Effector CD8-positive, alpha-beta T cell (primary cell): ENCODE measurements around the gene NOPCHAP1.
"Not testable (repeated sequence)": the region's sequence is repeated elsewhere in the genome, so short reads cannot be mapped to it uniquely, and the experiment has no call there.

ENCODE experiments used
- DNase-seq: peaks from one replicate; lab custom pipeline; 2025; lab: John Stamatoyannopoulos, UW
- total RNA-seq, 4 experiments: gene quantifications; one replicate each; lab custom pipeline; 2026; lab: John Stamatoyannopoulos, UW

The NOPCHAP1 gene, protein sequence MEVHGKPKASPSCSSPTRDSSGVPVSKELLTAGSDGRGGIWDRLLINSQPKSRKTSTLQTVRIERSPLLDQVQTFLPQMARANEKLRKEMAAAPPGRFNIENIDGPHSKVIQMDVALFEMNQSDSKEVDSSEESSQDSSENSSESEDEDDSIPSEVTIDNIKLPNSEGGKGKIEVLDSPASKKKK
- 15.4 to 31.1 (median 23.2) reads per million in 4 experiments for total RNA-seq

DNA sequence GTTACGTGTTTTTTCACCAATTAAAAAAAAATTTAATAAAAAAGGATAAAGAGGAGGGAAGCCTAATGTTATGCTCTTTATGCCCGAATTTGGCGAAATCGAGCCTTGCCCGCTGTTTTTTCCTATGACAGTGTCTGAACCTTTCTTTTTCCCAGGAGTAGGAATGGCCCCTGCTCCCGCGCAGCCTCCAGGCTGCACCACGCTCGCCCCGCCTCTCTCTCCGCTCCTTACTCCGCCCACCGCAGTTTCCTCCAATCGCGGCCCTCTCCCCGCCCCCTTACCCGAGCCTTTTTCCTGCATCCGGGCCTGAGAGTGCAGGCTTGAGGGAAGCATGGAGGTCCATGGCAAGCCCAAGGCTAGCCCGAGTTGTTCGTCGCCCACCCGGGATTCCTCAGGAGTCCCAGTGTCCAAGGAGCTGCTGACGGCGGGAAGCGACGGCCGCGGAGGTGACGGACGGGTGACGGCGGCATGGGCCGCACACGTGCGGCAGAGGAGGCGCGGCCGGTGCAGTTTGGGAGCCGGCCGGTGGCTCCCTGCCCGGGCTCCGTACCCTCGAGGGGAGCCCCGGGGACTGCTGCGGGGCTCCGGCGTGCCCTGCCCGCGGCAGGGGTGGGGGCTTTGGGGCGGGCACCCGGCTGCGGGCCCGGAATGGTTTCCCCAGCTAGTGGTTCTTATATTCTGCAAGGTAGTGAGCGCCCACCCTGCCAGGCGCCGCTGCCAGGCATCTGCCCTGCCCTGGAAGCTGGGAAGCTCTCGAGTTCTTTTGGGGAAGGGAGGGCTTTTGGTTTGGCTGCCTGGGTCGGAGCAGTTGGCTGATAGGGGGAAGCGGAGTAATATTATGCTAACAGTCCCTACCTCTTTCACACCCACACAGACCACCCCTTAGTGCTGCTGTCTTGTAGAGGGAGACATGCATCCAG lies at the start of gene NOPCHAP1:
Gene NOPCHAP1 (plus strand): TSS at position 295 of the 920 bp plus-strand sequence. CDS start 37 bp downstream, at position 332.
- peak; percentile 83 for DNase-seq

DNA sequence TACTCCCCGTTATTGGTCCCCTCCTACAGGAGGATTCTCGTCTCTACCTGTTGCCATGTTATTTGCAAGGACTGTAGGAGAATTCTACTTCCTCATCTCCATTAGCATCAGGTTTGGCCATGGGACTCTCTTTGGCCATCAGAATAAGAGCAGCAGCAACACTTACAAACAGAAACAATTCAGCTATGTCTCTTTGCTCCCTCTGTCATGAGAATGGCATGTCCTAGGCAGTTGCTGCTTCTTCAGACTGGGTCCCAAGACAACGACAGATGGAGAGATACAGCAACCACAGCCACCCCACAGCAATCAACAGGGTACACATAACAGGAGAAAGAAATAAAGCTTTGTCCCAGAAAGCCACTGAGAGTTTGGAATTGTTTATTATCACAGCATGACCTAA lies 47.7 kb upstream of the NOPCHAP1 start:
- no peak for DNase-seq

DNA sequence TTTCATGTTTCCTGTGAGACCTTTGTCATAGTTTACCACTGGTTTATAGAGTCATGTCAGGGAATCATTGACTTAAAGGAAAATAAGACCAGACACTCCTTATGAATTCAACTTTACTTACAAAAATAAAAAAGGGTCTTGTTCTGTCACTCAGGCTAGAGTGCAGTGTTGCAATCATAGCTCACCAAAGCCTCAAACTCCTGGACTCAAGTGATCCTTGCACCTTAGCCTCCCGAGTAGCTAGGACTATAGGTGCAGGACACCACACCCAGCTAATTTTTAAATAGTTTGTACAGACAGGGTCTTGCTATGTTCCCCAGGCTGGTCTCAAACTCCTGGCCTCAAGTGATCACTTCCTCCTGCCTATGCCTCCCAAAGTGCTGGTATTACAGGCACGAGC lies 47.0 kb upstream of the NOPCHAP1 start:
- DNase-seq, result no peak

DNA sequence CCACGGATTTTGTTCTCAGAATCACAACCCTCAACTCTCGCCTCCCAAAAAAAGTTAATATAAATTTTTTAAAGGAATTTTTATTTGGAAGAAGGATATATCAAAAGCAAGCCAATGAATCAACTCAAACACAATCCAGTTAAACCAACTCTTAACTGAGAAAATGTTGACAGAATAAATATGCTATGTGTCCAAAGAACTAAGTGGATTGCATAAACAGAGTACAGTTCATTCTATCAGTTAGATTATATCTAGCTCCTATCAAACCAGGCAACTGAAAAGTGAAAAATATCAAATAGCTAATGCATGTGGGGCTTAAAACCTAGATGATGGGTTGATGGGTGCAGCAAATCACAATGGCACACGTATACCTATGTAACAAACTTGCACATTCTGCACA lies 44.7 kb upstream of the NOPCHAP1 start:
- DNase-seq, result no peak

DNA sequence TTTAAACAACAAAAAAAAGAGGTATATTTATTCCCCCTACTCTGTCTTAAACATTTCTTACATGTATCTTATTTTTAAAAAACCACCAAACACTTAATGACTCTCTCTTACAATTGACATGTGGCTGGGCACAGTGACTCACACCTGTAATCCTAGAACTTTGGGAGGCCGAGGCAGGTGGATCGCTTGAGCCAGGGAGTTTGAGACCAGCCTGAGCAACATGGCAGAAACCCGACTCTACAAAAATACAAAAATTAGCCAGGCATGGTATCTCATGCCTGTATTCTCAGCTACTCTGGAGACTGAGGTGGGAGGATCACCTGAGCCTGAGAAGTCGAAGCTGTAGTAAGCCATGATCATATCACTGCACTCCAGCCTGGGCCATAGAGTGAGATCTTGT lies 44.0 kb upstream of the NOPCHAP1 start:
- no peak for DNase-seq

DNA sequence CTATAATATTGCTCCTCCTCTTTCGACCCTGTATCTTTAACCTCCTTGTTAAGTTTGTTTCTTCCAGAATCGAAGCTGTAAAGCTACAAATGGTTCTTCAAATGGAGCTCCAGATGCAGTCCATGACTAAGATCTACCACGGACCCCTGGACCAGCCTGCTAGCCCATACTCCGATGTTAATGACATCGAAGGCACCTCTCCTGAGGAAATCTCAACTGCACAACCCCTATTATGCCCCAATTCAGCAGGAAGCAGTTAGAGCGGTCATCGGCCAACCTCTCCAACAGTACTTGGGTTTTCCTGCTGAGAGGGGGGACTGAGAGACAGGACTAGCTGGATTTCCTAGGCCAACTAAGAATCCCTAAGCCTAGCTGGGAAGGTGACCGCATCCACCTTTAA lies 42.7 kb upstream of the NOPCHAP1 start:
- not testable (repeated sequence) for DNase-seq

DNA sequence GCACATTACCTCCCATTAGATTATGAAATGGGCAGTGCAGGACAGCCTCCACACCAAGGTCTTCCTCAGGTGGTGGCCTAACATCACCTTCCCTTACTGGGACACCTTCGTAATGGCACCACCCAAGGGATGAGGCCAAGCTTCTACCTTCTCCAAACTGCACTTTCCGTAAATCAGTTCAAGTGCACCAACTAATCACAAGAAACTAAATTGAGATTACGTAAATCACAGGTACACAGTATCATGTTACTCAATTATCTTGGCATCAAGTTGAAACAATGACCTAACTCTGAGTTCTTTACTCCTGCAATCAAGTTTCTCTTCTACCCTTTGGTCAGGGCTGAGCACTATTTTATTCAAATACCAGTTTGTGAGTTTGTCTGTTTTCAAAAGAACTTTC lies 41.9 kb upstream of the NOPCHAP1 start:
- no peak for DNase-seq

DNA sequence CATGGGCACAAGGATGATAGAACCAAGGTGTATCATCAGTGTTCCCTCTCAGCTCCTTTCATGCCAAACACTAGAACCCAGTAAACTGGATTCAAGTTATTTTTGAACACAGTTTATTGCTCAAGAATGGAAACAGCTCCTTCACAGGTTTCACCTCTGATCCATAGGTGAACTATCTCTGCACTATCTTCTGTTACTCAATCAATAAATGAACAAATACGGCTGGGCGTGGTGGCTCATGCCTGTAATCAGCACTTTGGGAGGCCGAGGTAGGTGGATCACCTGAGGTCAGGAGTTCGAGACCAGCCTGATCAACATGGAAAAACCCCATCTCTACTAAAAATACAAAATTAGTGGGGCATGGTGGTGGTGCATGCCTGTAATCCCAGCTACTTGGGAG lies 37.4 kb upstream of the NOPCHAP1 start:
- not testable (repeated sequence) for DNase-seq

DNA sequence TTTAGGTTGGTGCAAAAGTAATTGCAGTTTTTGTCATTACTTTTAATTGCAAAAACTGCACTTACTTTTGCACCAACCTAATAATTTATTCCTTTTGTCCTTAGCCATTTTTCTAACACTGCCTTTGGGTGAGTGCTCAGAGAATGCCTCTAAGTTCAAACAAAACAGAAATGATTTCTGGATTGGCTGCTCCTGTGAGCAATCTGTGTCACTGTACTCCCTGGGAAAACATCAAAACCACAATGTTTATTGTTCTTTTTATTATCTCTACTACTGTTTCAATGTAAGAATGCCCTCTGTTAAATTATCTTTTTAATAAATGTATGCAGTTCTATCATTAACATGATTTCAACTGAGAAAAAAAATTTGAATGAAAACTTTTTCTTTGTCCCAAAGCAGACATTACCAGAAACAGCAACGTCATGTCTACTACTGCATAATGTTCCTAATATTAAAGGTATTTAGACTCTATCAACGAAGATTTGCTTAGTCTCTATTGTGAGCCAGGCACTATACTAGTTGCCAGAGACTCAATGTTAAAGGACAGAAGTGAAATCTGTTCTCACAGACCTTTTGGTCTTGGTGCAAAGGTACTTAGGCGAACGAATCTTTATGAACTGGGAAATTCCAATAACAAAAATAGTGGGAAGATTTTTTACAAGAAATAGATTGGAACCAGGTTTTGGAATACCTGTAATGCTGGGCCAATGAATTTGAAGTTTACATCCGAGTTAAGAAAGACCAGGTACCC lies 34.2 kb upstream of the NOPCHAP1 start:
- no peak for DNase-seq

DNA sequence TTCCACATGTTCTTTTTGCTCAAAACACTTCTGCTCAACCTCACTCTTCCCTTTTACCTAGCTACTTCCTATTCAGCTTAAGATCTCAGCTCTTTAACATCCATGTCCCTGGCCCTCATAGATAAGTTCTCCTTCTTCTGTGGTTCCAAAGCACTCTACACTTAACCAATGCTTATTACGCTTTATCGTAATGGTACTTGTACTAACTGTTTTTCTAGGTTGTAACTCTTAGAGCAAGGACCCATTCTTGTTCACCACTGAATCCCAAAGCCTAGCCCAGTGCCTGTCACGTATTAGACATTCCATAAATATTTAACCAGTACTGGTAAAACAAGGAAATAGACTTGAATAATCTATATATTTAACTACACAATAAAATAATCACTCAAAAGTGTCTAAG lies 33.3 kb upstream of the NOPCHAP1 start:
- no peak for DNase-seq

DNA sequence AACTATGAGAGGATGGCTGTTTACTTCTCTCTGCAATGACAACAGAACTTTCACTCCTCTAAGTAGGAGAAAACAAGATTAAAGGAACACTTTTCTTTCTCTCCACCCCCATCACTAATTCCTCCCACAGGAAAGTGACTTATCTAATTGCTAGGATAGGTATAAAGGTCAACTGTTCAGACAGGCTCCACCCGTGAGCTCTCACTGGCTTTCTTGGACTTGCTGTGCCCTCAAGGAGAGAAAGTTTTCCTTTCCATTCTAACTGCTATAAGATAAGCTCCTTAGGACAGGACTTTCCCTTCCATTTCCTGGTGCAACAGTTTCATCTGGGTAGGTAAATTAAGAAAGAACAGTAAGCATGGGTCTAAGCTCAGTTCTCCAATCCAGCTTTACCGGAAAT lies 32.8 kb upstream of the NOPCHAP1 start:
- DNase-seq, result no peak

DNA sequence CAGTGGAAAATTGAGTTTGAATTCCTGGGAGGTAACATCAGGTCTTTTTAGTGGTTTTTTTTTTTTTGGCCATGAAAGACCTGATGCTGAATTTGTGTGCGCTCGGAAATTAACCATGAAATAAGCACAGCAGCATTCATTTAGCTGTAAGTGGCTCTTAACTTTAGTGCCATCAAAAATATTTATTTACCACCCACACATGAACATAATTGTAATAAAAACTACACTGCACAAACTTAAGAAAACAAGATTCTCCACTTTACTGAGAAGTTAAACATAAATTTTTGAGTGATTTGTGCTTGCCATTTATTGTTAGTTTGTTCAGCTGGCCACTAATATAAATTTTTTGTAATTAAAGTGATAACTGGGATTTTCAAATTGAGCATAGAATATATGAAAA lies 30.4 kb upstream of the NOPCHAP1 start:
- no peak for DNase-seq

DNA sequence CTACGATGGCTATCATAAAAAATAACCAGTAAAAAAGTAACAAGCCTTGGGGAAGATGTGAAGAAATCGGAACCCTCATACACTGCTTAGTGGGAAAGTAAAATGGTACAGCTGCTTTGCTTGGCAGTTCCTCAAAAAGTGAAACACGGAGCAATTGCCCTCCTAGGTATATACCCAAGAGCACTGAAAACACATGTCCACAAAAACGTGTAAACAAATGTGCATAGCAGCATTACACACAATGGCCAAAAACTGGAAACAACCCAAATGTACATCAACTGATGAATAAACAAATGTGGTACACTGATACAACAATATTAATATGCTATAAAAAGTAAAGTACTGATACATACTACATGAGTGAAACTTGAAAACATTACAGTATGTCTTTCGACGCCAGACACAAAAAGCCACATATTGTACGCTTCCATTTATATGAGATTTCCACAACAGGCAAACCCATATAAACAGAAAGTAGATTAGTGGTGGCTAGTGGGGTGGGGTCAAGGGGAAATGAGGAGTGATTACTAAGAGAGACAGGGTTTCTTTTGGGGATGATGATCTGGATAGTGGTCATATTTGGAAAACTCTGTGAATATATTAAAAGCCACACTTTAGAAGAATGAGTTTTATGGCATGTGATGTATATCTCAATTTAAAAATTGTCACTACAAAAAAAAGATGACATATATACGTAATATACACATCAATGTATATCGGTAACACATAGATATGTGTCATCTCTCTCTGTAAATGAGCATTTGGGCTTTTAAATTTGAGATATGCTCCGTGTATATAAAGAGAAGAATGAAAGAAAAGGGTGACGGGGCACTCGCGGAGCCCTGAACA lies 29.0 kb upstream of the NOPCHAP1 start:
- DNase-seq, result no peak

DNA sequence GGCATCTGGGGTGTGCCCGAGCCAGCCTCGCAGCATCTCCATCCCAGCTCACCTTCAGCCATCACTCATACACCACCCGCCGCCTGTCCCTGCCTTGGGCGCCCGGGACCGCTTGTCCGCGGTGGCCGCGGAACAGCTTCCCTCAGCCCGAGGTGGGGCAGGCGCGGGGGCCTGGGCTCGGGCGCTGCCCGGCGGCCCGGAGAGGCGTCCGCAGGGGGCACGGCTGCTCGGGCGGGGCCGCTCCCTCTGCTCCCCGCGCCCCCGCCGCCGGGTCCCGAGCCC lies 28.5 kb upstream of the NOPCHAP1 start:
- DNase-seq, result peak; percentile 17

DNA sequence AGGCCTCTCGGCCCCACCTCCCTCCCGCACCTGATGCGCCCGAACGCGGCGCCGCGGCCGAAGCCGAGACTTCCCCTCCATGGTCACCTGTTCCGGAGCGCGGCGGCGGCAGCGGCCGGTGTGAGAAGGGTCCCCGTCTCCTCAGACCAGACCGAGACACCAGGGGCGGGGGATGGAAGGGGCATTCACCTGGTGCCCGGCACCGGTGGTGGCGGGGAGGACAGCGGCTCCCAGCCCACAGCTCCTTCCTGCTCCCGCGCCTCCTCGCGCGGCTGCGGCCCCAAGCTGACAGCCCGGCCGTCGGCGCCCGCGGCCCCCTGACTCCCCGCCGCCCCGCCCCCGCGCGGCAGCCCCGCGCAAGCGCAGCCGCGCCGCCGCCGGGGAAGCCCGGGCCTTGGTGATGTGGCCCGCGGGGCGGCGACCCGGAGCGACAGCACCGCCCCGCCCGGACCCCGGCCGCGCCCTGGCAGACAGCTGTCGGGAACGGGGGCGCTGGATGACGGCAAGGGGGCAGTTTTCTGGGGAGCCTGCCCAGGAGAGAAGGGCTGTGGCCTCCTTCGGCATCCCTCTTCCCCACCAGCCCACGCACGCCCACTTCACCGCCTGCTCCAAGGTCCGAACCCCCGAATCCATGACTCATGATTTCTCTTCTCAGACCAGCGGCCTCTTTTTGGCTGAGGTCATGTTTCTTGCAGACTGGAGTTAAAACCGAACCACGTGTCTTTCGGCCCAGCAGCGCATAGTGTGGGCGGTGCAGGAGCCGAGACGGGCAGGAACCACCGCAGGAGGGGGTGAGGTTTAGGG lies 27.9 kb upstream of the NOPCHAP1 start, which contains the start of gene SLC41A2:
Gene SLC41A2 (minus strand): TSS at position 290 of the 804 bp plus-strand sequence. CDS start 29,763 bp downstream, outside the sequence.
- DNase-seq, result peak; percentile 56

DNA sequence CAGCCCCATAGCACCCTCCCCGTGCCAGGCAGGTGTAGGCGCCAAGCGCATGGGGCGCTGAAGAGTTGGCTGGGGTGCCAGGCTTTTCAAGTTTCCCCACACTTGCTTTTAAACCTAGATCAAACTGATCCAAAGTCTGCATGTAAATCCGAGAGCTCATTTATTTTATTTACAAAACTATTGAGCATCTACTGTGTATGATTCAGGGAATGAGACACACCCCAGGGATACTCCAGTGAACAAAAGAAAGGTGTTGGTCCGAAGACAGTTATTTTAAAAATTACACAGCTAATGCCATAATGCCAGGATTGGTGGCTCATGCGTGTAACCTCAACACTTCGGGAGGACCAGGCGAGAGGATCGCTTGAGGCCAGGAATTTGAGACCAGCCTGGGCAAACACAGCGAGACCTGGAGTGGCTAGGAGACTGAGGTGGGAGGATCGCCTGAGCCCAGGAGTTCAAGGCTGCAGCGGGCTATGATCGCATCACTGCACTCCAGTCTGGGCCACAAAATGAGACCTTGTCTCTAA lies 27.2 kb upstream of the NOPCHAP1 start:
- no peak for DNase-seq

DNA sequence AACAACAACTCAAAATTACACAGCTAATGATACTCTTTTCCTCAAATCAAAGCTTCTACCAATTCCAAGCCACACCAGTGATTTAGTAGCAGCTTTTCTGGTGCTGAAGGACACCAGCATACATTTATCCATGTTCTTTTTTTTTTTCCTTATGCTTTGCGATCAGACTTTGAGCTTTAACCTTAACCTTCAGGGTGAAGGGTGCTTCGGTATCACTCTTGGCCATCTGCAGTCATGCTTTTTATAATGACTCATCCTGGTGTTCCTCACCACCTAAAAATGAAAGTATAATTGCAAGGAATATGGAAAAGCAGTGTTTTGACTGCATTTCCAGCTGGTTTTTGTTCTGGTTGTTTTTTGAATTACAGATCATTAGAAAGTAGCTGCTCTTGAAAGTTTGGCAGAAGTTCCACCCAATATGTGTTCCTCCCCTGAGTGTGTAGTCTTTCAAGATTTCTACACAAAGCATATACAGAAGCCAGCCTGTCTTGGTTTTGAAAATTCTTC lies 26.7 kb upstream of the NOPCHAP1 start:
- no peak for DNase-seq

DNA sequence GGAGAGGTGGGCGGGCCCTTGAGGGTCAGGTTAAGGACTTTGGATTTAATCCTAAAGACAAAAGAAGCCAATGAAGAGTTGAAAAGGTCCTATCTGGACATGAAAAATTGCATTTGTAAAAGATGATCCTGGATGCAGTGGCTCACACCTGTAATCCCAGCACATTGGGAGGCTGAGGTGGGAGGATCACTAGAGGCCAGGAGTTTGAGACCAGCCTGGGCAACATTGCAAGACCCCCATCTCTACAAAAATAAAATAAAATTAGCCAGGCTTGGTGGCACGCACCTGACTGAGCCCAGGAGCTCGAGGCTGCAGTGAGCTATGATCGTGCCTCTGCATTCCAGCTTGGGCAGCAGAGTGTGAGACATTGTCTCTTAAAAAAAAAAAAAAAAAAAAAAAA lies 25.7 kb upstream of the NOPCHAP1 start:
- DNase-seq, result no peak

DNA sequence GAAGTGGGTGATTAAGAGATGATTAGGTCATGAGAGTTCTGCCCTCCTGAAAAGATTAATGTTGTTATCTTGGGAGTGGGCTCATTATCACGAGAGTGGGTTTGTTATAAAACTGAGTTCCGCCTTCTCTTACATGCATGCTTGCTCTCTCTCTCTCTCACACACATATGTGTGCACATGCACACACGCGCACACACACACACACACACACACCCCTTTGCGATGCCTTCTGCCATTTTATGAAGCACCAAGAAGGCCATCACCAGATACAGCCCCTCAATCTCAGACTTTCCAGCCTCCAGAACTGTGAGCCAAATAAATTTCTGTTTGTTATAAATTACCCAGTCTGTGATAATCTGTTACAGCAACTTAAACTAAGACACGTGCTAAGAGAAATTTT lies 22.4 kb upstream of the NOPCHAP1 start:
- no peak for DNase-seq

DNA sequence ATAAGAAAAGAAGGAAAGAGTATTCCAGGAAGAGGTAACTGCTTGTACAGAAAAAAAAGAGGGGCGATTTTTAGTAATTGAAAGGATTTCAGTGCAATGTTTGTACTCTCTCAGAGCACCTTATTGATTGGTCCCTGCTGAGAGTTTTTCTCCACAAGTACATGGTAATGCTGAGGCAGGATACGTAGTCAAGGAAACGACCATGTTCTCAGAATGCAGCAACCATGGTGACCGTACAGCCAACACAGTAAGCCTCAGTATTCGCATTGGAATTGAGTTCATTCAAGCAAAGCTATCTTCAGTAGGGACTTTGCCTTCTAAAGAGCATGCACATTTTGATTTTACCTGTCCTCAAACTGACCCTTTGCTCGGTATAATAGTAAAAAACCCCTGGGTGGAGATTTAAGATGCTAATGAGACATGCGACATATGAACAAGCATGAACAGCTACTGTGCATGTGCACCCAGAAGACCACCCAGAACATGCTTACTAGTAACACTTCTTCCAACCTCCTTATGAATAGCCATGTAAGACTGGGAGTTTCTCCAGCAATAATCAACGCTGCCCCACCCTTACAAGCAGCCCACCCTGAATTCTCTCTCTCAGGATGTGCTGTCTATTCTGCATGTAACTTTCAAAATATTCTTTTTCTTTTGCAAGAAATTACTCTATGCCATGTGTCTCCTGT lies 21.8 kb upstream of the NOPCHAP1 start:
- no peak for DNase-seq
